Measurements from ENCODE around the gene KLHL17.

Gene KLHL17

DNA sequence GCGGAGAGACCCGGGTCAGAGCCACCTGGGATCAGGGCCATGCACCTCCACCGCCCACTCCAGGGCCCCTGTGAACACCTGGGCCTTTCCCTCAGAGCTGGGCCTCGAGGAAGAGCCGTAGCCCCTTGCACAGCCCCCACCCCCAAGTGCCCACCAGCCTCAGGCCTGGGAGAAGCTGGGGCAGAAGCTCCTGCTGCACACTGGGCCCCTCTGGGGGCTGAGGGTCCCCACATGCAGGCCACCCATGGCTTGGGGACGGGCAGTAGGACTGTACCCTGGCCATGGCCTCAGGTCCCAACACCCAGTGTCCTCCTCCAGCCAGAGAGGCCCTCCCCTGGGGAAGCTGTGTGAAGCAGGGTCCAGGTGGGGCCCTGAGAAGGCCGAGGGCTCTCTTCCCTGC is 7.8 kb upstream of the KLHL17 start:
- FAIRE-seq = no peak

DNA sequence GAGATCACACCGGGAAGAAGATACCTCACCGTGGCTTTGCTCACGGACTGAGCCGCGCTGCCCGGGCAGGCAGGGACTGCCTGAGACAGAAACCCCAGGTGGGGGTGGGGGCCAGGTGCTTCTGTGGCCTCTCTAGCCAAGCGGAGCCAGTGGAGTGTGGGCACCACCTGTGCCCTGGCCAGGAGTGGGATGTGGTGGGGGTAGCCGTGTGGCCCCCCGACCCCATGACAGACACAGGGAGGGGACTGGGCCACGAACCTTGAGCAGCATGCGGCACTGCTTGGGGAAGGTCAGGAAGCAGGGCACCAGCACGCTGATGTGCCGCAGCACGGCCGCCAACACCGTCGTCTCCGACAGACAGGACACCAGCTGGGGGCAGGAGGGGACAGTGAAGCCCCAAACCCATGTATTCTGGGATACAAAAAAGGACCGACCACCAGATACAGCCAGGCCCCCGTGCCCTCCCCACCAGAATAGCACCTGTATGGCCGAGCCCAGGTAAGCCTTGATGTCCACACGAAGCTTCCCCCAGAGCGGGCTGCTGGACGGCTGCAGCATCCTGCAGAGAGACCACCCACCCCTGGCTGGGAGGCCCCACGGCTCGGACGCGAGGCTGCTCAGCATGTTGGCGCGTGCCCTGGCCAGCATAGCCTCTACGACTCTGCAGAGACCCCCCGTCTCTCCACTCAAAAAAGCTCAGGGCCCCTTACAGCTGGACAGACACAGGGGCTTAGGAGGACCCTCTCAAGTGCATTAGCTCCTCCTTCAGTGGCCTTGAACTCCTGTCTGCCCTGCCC is 6.7 kb upstream of the KLHL17 start:
- FAIRE-seq = no peak

DNA sequence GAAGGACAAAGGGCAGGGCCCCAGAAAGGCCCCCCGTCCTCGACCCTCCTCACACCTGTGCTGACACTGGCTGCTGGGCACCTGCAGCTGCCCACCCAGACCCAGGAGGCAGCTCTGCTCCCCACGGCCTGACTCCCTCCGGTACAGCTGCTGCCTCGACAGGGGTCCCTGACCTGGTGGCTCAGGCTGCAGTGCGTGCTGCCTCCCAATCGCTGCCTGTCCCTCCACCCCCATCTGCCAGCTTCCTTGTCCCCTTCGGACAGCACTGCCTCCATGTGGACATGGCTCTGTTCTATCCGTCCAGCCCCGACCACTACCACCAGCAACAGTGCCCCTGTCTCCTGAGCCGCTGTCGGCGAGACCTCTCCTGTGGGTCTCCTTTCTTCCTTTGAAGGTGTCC is 5.5 kb upstream of the KLHL17 start:
- FAIRE-seq = no peak

DNA sequence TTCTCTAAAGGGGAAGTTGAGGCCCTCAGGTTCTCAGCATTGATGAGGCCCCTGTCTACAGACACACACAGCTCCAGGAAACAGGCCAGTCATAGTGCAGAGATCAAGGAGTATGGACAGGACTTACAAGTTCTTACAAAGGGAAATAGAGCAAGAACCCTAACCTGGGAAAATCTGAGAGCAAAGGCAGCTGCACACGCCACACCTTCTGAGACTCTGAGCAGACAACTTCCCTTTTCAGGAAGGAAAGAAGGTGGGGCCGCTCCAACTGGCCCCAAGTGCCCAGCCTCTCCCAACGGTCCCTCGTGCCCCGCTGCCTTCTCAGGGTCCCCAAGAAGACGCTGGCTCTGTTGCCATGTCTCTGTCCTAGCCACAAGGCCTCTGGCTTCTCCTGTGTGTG is 4.9 kb upstream of the KLHL17 start:
- FAIRE-seq = no peak

DNA sequence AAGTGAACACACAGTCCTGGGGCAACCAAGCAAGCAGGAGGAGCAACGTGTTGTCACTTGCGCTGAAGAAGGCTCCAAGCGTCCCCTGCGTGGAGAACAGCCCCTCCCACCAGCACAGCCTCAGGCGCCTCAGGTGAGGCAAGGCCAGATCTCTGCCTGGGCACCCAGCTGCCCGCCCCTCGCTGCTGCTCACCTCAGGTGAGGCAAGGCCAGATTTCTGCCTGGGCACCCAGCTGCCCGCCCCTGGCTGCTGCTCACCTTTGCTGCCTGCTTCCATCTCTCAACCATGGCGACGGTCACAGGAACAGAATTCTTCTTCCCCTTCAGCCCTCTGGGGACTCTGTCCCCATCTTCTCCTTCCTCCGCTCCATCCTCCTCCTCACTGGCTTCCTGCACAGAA is 3.7 kb upstream of the KLHL17 start:
- no peak for FAIRE-seq

DNA sequence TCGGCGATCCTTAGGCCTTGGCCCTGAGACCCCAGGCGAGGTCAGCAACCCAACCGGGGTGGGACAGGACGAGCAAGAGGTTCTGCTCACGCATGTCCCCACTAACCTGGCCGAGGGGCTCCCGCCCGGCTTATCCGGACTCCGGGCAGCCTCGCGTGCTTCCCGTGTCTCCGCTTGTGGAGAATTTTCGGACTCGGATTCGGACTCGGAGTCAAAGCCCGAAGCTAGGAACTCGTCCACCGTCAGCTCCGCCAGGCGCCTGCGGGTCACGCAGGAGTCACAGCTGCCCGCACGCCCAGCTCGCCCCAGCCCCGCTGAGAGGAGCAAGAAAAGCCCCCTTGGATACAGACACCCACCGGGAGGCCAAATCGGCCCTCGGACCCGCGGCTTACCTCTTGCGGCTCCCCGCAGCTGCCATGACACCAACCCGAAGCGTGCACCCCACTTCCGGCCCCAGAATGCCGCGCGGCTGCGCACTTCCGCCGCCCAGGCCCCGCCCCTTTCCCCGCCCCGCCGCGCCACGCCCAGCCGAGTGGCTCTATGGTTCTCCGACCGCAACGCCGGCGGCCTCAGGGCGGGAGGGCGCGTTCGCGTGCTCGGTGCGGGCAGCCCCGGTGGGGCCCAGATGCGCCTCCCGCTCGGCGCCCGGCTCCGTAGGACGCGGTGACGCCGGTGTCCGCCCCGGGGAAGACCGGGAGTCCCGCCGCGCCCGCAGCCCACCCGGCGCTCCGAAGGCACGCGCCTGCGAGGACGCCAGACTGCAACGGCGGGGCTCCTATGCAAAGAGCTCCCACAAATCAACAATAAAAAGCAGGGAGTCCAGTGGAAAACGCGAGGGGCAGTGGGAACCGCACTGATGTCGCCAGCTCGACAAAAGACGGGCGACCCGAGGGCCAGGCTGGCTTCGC is 1.3 kb upstream of the KLHL17 start, which contains the start of gene NOC2L:
NOC2L (minus strand) TSS at position 434 of the 908 bp plus-strand sequence; CDS start at position 418, 16 bp downstream.
- no peak for FAIRE-seq

DNA sequence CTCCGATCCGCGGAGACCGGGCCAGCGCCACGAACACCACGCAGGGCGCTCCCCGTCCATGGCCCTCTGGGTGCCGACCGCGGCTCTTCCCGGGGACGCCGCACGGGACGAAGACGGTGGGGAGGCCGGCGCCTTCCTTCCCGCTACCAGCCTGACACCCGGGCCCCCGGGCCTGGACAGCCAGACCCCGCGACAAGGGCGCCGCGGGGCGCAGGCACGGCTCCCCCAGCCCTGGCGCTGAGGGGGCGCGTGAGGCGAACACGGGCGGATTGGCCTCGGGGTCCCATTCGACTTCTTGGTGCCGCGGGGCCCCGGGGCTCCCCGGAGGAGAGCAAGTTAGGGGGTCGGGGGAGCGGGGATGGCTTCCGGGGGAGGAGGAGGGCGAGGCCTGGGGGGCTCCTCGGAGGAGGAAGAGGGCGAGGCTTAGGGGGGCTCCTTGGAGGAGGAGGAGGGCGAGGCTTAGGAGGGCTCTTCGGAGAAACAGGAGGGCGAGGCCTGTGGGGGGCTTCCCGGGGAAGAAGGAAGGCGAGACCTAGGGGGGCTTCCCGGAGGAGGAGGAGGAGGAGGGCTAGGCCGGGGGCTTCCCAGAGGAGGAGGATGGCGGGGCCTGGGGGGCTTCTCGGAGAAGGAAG is 537 bp upstream of the KLHL17 start:
- FAIRE-seq = no peak

DNA sequence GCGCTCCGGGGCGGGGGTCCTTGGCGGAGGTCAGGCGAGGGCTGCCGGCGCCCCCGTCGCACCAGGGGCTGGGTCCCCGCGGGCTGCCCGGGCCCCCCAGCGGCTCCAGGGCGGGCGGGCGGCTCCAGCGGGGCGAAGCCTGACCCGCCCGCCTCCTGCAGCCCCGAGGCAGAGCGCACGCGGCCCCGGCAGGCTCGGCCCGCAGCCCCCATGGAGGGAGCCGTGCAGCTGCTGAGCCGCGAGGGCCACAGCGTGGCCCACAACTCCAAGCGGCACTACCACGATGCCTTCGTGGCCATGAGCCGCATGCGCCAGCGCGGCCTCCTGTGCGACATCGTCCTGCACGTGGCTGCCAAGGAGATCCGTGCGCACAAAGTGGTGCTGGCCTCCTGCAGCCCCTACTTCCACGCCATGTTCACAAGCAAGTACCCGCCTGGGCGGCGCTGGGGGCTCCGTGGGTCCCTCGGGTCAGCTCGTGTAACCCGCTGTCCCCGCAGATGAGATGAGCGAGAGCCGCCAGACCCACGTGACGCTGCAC is 817 bp downstream of the KLHL17 start:
- FAIRE-seq = no peak

DNA sequence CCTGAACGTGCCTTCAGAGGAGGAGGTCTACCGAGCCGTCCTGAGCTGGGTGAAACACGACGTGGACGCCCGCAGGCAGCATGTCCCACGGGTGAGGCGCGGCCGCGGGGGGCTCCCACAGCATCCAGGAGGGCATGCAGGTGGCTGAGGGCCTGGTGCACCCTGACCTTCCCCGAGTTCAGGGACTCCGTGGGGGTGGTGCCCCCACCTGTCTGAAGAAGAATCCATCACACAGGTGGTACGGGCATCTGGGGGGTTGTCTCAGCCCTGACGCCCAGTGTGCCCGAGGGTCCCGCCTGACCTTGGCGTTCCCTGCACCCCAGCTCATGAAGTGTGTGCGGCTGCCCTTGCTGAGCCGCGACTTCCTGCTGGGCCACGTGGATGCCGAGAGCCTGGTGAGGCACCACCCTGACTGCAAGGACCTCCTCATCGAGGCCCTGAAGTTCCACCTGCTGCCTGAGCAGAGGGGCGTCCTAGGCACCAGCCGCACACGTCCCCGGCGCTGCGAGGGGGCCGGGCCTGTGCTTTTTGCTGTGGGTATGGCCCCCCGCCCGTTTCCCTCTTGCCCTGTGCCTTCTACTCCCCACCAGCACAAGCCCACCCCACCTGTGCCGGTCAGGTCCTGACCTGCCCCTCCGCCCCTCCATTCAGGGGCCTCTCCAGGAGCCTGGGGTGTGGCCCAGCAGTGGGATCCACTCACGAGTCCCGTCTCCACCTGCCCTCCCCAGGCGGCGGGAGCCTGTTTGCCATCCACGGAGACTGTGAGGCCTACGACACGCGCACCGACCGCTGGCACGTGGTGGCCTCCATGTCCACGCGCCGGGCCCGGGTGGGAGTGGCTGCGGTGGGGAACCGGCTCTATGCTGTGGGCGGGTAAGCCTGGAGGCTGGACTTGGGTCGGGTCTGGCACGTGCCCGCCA is 2.3 kb downstream of the KLHL17 start:
- no peak for FAIRE-seq

DNA sequence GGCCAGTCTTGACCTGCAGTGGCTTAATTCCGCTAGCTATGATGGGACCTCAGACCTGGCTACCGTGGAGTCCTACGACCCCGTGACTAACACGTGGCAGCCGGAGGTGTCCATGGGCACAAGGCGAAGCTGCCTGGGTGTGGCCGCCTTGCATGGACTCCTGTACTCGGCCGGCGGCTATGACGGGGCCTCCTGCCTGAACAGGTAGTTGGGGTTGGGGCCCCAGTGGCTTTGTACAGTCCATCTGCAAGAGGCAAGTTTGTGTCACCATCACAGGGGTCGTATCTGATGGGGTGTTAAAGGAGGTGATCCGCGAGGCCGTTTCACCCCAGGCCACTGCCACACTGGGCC is 2.9 kb downstream of the KLHL17 start:
- FAIRE-seq = no peak

DNA sequence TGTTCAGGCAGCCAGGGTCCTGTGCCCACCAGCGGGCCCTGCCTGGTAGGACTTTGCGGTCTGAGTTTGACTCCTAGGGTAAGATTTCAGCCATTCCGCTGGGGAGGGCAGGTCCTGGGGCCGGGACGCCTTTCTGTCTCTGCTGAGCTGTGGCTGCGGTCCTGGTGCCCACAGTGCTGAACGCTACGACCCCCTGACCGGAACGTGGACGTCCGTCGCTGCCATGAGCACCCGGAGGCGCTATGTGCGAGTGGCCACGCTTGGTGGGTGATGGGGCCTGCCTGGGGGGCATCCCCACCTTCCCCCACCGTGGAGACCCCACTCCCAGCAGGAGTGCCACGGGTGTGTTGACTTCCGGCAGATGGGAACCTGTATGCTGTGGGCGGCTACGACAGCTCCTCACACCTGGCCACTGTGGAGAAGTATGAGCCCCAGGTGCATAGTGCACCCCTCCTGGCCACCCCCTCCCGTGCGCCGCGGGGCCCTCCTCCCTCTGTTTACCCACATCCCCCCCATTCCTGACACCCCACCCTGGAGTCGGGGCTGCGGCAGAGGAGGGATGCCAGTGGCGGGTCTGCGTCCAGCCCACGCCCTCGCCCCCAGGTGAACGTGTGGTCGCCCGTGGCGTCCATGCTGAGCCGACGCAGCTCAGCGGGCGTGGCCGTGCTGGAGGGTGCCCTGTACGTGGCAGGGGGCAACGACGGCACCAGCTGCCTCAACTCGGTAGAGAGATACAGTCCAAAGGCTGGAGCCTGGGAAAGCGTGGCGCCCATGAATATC is 3.6 kb downstream of the KLHL17 start:
- no peak for FAIRE-seq

DNA sequence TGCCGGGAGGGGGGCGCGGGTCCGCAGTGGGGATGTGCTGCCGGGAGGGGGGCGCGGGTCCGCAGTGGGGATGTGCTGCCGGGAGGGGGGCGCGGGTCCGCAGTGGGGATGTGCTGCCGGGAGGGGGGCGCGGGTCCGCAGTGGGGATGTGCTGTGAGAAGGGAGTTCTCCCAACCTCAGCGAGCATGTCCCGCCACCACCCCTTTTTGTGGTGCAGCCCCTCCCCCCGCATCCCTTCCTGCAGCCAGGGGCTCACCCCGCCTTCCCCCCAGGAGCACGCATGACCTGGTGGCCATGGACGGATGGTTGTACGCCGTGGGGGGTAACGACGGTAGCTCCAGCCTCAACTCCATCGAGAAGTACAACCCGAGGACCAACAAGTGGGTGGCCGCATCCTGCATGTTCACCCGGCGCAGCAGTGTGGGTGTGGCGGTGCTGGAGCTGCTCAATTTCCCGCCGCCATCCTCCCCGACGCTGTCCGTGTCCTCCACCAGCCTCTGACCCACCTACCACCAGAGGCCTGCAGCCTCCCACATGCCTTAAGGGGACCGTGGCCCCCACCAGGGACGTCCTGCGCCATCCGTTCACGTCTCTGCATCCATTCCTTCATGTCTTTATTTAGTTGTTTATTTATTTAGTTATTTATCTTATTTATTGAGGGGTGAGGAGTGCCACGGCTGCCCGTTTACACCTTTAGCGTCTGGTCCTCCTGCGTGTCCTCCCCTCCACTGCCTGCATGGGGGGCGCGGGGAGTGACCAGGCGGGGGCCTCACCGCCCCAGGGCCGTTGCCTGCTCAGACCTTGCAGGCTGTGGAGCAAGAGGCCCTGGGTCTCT is 4.5 kb downstream of the KLHL17 start:
- no peak for FAIRE-seq

DNA sequence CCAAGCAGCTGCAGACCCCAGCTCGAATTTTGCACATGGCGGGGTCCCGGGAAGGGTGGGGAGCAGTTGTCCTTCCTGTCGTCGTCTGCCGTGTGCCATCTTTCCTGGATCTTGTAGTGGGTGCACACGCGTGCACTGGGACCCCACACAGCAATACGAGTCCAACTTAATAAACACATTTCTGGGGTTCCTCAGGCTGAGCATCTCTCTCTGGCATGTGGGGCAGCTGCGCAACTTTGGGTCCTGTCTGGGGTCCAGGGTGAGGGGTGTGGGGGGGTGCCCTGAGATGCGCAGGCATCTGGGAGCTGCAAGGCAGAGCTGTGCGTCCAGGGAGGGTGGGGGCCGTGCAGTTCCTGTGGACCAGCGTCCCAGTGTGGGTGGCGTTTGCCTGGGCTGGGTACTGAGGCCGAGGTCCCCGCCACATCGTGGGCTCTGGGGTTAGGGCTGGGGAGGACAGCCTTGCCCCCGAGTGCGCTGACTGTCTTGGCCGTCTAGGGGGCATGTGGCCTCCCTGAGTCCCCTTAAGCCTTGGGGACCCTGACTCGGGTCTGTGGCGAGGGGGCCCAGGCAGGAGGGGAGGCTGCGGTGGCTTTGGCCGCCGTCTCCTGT is 5.2 kb downstream of the KLHL17 start:
- no peak for FAIRE-seq

DNA sequence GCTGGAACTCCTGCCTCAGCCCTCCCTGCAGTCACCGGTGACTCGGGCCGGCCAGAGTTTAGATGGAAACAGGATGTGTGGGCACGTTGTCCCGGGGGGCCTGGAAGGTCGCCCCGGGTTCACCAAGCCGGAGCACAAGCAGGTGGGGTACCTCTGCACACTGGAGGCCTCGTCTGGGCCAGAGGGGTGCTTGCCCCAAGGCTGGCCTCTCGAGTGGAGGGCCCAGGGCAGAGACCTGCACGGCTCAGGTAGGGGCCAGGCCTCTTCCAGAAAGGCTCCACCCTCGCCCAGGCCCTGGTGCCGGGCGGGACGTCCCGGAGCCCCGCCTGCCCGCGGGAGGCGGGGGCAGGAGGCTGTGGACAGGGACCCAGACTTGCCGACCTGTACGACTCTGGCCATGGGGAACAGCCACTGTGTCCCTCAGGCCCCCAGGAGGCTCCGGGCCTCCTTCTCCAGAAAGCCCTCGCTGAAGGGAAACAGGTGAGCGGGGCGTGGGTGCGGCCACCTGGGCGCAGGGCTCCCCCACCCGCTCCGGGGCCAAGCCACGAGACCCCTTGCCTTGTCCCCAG is 5.8 kb downstream of the KLHL17 start, which contains the start of gene PLEKHN1:
PLEKHN1 (plus strand) TSS at position 348 of the 569 bp plus-strand sequence; CDS start at position 398, 50 bp downstream.
- no peak for FAIRE-seq

DNA sequence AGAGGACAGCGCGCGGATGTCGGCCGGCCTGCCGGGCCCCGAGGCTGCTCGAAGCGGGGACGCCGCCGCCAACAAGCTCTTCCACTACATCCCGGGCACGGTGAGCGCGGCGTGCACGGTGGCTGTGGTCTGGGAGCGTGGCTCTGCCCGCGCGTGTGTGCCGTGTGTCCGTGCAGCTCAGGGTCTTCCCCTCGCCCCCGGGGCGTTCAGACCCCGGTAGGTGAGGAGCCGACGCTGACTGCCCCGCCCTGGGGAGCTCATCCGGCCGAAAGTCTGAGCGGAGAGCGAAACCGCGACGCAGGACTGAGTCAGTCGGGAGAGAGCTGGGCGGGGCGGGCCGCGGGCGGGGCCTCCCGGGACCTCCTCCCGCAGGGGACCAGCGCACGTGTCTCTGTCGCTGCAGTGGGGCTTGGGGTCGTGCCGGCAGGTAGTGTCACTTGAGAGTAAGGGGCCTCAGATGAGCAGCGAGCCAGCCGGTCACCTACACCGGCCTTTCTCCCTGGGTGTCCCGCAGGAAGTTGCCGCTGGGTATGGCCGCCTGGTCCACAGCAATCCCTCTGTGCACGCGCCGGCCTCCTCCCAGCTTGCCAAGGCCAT is 6.4 kb downstream of the KLHL17 start:
- no peak for FAIRE-seq

DNA sequence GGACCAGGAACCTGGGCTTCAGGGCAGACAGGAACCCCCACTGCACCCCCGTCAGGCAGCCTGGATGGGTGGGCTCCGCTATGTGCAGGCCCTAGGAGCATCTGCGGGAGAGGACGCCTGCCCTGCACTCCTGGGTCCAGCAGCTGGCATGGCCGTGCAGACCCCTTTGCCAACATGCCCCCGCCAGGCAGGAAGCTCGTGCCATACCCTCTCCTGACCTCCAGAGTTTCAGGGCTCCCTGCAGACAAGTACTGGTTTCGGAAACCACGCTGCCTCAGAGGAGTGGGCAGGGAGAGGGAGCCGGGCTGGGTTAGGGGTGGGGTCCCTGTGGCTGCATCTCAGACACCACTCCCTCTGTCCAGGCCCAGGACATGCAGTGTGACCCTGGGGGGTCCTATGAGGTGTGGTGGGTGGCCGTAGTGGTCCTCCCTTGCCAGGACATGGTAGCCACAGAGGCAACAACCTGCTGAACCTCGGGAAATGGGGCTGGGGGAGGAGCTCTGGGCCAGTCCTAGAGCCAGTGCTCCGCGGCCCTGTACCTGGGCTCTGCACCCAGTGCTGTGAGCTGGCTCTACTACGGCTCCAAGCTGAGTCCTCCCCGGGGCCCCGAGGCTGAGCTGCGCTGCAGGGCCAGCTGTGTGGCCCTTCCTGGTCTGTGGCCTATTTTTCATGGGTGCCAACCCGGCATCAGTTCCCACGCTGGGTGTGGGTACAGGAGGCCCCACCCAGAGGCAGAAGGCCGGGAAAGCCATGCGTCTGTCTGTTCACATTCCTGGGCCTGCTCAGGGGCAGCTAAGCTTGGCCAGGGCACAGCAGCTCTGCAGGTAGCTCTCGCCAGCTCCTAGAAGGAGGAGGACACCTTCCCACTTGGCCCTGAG is 7.3 kb downstream of the KLHL17 start:
- FAIRE-seq = no peak

DNA sequence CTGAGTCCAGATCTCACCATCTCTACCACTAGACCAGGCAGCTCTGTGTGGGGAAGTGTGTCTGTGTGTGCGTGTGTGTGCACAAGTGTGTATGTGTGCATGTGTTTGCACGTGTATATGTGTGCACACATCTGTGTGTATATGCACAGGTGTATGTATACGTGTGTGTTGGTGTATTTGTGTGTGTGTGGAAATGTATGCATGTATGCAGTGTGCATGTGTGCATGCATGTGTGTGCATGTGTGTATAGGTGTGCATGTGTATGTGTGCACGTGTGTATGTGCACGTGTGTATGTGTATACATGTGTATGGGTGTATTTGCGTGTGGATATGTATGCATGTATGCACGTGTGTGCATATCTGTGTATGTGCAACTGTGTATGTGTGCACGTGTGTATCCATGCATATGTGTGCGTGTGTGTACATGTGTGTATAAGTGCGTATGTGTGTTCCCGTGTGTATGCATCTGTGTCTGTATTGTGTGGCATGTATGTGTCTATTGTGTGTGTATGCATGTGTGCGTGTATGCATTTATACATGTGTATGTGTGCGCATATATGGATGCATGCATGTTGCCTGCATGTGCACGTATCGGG is 9.0 kb downstream of the KLHL17 start:
- FAIRE-seq = no peak

Data from G401.6 (cell line).